ENCODE results near the gene CHD1. TPM values are rescaled to one million over a fixed set of nuclear protein-coding genes. Genes with fewer than 3 reads are reported as not detected.

The CHD1 gene
- total RNA-seq, 2 donors from 2014 or later, result 29.1 to 47.3 TPM

DNA sequence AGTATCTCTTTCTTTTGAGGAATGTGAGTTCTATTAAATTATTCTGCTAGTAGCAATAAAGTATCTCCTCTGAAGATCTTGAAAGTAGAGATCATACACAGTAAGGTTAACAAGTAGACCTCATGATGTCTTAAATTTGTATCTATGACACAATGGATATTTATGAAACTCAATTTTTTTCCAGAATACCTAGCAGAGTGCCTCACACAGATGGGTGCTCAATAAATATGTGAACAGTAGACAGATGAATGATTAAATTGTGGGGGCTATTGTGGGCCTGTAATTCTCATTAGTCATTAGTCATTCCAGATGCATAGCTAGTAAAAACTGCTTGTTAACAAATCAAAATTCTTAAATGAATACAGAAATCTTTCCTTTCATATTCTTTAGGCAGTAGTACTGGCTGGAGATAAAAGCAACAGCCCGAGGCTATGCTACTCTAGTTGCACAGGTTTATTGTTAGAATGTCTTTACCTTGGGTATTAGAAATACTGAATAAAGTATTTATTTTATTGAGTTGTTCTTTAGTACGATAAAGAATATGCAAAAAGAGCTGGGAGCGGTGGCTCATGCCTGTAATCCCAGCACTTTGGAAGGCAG lies 22.0 kb downstream of the CHD1 start:
- no peaks in the 10 kb centered on the region for H3K9me3 ChIP-seq
- no peaks in the 10 kb centered on the region for H3K27me3 ChIP-seq
- H3K4me1 ChIP-seq, result no peaks in the 10 kb centered on the region
- peaks cover 5% of the 10 kb centered on the region for H3K36me3 ChIP-seq
- no peak overlapping the region for H3K27ac ChIP-seq
- no peak overlapping the region for H3K9ac ChIP-seq (ENCODE audit: low read depth in 2 of 2, low read length in 2 of 2)
- TF ChIP-seq, protein P1, sequence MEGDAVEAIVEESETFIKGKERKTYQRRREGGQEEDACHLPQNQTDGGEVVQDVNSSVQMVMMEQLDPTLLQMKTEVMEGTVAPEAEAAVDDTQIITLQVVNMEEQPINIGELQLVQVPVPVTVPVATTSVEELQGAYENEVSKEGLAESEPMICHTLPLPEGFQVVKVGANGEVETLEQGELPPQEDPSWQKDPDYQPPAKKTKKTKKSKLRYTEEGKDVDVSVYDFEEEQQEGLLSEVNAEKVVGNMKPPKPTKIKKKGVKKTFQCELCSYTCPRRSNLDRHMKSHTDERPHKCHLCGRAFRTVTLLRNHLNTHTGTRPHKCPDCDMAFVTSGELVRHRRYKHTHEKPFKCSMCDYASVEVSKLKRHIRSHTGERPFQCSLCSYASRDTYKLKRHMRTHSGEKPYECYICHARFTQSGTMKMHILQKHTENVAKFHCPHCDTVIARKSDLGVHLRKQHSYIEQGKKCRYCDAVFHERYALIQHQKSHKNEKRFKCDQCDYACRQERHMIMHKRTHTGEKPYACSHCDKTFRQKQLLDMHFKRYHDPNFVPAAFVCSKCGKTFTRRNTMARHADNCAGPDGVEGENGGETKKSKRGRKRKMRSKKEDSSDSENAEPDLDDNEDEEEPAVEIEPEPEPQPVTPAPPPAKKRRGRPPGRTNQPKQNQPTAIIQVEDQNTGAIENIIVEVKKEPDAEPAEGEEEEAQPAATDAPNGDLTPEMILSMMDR (IDR thresholded peaks at IDR 0.05), result no peak
- intact Hi-C loops (cut with DNase I), result loop anchor here (5.0 kb wide), 2 partner anchors 125 to 155 kb away; no protein-coding TSS in a partner anchor
- H3K4me3 ChIP-seq, result no peak overlapping the region
- no peak for DNase-seq

DNA sequence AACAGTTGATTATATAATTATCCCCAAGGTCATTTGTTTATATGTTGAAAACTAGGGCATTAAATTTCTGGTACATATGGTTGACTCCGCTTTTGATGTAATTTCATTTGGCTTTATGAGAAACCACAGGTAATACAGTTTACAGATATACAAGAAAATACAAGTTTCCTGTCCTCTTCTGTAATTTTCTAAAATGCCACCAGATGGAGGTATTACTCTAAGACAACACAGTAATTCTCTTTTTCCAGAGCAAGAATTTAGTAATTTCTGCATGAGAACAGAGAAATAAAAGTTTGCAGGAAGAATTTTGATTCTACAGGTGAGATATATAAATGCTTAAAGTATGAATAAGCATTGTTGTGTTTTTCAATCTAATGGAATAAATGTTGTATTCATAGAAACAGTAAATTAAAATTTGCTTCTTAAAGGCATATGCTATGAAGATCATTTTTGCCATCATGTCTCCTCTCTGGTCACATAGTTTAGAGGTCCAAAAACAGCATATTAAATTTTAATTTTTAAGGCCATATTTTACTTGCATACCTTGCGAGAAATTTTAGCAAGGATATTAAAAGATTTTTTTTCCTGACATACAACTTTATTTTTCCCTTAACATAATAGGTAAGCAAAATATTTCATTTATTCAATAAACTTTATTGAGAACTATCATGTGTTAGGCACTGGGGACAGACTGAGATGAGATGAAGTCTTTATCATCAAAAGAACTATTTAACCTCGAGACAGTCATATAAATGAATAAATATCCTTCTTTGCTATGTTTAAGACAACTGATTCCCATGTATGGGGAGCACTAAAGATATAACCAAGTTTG lies 22.7 kb downstream of the CHD1 start:
- Histone ChIP-seq H3K9ac (ENCODE audit: low read depth in 2 of 2, low read length in 2 of 2) (no peak overlapping the region), H3K36me3 (peaks cover 7% of the 10 kb centered on the region), H3K4me1 (no peaks in the 10 kb centered on the region), H3K27me3 (no peaks in the 10 kb centered on the region), H3K4me3 (no peak overlapping the region), H3K27ac (no peak overlapping the region), H3K9me3 (no peaks in the 10 kb centered on the region)
- intact Hi-C loops (cut with DNase I), result loop anchor here (5.0 kb wide), 2 partner anchors 126 to 156 kb away; no protein-coding TSS in a partner anchor
- DNase-seq, result no peak
- TF ChIP-seq, protein P1 (IDR thresholded peaks at IDR 0.05), result peak; percentile 59

DNA sequence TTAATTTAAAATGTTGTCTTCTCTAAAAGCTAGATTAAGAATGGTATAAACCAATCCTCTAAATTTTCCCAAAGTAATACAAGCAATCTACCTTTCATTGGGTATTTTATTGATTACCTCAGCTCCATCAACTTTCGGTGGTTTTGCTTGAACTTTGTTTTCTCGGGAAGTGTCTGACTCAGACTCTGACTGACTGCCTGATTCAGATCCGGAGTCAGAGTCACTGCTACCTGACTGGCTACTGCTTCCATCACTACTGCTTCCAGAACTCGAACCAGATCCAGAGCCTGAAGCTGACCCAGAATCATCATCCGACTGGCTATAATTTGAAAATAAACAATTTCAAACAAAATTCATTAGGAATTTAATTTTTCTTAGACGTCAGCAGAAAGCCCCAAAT lies 24.0 kb downstream of the CHD1 start:
- peaks cover 18% of the 10 kb centered on the region for H3K36me3 ChIP-seq
- no peak overlapping the region for H3K4me3 ChIP-seq
- no peaks in the 10 kb centered on the region for H3K9me3 ChIP-seq
- intact Hi-C loops (cut with DNase I), result loop anchor here (5.0 kb wide), 2 partner anchors 128 to 158 kb away; no protein-coding TSS in a partner anchor
- no peak overlapping the region for H3K9ac ChIP-seq (ENCODE audit: low read depth in 2 of 2, low read length in 2 of 2)
- no peak overlapping the region for H3K27ac ChIP-seq
- TF ChIP-seq, protein P1 (IDR thresholded peaks at IDR 0.05), result no peak
- no peaks in the 10 kb centered on the region for H3K27me3 ChIP-seq
- H3K4me1 ChIP-seq, result no peaks in the 10 kb centered on the region
- DNase-seq, result no peak

DNA sequence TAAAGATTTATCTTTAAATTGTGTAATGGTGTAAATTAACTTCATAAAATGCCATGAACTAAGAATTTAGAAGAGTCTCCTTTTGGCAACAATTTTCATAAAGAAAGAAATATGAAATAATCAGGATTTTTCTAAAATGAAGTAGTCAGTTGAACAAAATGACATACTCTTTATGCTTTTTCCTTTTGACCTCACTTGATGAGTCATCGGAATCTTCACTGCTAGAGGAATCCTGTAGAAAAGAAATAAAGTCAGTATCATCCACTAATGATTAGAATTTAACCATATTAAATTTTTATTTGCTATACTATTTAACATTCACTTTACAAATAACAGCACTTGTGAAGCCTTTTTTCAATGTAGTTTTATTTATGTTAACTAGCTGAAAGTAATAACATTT lies 26.1 kb downstream of the CHD1 start:
- Histone ChIP-seq H3K4me3 (no peak overlapping the region), H3K27ac (no peak overlapping the region), H3K4me1 (no peaks in the 10 kb centered on the region), H3K9ac (ENCODE audit: low read depth in 2 of 2, low read length in 2 of 2) (no peak overlapping the region), H3K36me3 (peaks cover 27% of the 10 kb centered on the region), H3K27me3 (no peaks in the 10 kb centered on the region), H3K9me3 (no peaks in the 10 kb centered on the region)
- TF ChIP-seq, protein P1 (IDR thresholded peaks at IDR 0.05), result no peak
- intact Hi-C loops (cut with DNase I), result no loop called here
- no peak for DNase-seq

DNA sequence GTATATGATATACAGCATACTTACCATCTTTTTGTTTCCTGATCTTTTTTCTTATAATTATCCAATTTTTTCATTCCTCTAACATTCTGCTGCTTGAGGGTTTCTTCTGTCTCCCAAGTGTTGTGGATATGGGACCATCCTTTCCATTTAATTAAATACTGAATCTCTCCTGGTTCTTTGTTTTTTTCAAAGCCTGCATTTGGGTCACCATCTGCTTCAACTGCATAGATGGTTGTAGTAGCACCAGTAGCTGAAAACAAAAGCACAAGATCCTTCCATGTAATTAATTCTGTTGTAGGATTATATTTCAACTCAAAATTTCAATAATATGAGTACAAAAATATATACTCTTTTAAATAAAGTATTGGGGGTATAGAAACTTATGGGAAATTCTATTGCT lies 29.4 kb downstream of the CHD1 start:
- Histone ChIP-seq H3K27ac (no peak overlapping the region), H3K27me3 (no peaks in the 10 kb centered on the region), H3K4me1 (no peaks in the 10 kb centered on the region), H3K4me3 (no peak overlapping the region), H3K36me3 (peaks cover 32% of the 10 kb centered on the region), H3K9me3 (no peaks in the 10 kb centered on the region), H3K9ac (ENCODE audit: low read depth in 2 of 2, low read length in 2 of 2) (no peak overlapping the region)
- intact Hi-C loops (cut with DNase I), result no loop called here
- TF ChIP-seq, protein P1 (IDR thresholded peaks at IDR 0.05), result no peak
- no peak for DNase-seq
